HT-29 (cell line): ENCODE data around the gene ZNF665. TPM values are rescaled to one million over a fixed set of nuclear protein-coding genes. Genes with fewer than 3 reads are reported as not detected.
"Not testable (repeated sequence)": the region's sequence is repeated elsewhere in the genome, so short reads cannot be mapped to it uniquely, and the experiment has no call there.

Source experiments
- DNase-seq: peaks from one replicate; pipeline ENCODE4 v3.0.0-alpha.2; 2015; ENCODE audit warnings: low spot score
- total RNA-seq: library from RNA; depleted of rRNA; stranded (reverse); fragments of >200 nt; shearing (Covaris generic); gene quantifications from 2 replicates; pipeline ENCODE4 v1.2.3, GENCODE V29; 2014; rRNA removed

ZNF665 gene
- total RNA-seq, 1 experiment from 2014 or later = not detected

DNA sequence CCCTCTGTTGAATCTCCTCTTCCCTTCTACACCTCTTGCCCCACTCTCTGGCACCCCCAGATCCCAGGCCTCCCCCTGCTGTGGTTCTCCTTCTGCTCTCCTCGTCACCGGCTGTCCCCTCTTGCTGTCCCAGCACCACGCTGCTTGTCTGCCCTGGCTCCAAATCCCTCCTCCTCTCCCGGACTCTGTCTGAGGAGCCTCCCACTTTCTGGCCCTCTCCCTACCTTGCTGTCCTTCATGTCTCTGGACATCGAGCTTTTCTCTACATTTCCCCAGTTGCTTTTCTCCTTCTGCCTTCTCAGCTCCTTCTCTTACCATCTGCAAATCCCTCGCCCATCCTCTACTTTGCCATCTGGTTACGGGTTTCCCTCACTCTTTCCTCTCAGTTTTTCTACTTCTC lies 35.5 kb downstream of the ZNF665 start:
- no peak for DNase-seq

GRCh38 chr19:53156850-53157249 lies 36.3 kb downstream of the ZNF665 start:
- no peak for DNase-seq

DNA sequence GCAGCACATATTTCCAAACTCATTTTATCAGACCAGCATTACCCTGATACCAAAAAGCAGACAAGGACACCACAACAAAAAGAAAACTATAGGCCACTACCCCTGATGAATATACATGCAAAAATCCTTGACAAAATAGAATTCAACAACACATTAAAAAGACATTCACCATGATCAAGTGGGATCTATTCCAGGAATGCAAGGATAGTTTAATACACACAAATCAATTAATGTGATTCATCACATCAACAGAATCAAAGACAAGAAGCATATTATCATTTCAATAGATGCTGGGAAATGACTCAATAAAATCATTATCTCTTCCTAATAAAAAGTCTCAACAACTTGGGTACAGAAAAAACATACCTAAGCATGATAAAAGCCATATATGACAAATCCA lies 45.5 kb downstream of the ZNF665 start:
- no peak for DNase-seq

GRCh38 chr19:53140351-53140750 lies 52.8 kb downstream of the ZNF665 start:
- DNase-seq = no peak

DNA sequence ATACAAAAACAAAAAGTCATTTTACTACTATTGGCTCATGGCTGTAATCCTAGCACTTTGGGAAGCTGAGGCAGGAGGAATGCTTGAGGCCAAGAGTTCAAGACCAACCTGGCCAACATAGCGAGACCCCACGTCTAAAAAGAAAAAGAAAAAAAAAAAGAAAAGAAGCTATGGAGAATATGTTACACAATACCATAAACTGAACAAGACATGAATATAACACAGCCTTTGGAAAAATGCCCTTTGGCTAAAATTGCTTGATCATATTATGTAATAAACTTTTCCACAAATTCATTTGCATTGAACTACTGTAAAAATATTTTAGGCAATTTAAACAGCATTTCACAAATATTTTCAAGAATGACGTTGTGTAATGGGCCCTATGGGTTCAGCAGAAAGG lies 56.7 kb downstream of the ZNF665 start:
- no peak for DNase-seq

GRCh38 chr19:53132141-53132991 lies 60.8 kb downstream of the ZNF665 start, which contains the start of gene ZNF415:
Gene ZNF415, minus strand, starts transcription at chr19:53132910. Its CDS starts 10,234 bp downstream, at chr19:53122676.
- DNase-seq = no peak

- DNase-seq = no peak
Observed at GRCh38 chr19:53131727-53132126, 61.4 kb downstream of the ZNF665 start.

DNA sequence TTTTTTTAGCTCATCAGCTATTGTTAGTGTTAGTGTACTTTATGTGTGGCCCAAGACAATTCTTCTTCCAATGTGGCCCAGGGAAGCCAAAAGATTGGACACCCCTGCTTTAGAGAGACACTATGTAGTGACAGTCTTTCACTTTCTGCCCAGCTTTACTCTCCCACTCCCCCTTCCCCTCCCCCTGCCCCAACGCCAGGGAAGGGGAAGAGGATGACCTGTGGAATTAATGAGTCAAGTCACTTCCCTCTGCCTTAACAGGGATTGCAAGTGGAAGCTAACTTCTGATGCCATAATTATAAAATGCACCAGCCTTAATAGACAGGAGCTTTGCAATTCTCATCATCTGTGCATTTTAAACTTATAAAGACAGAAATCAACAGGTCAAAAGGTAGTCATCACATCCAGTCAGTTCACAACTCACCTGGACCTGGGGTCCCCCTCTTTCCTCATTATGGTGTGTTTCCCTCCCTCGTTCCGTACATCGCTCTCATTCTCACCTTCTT lies 62.0 kb downstream of the ZNF665 start:
- no peak for DNase-seq

GRCh38 chr19:53130506-53130905 lies 62.7 kb downstream of the ZNF665 start:
- DNase-seq = no peak

DNA sequence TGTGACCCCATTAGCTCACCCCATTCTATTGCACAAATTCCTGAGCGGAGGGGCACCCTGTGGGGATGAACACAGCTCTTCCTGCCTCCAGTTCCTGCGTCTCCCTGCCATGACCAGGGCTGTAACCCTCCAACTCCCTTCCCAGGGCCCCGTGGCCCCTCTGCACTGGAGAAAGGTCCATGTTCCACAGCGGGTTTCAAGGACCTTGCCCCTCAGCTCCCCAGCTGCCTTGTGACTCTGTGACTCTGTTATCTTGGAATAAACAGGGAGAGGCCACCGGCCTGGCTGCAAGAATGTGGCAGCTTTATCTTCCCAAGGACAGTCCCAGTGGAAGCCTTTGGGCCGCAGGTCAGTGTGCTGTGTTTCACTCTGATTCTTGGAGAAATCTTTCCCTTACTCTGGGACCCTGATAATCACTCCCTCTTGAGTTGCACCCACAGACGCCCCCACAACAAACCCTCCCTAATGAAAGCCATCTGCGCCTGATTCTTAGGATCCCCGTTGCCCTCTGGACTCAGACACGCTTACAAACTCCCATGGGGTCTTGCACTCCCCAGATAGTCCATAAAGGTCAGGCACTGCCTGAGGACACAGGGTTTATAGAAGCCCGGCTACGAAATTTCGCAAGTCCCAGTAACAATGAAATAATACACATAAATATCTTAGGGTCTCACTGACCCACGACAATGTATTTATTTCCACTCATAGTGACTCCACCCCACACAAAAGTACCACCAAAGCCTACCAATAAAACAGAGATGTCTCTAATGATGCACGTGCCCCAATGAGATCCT lies 66.2 kb downstream of the ZNF665 start:
- DNase-seq = not testable (repeated sequence)

DNA sequence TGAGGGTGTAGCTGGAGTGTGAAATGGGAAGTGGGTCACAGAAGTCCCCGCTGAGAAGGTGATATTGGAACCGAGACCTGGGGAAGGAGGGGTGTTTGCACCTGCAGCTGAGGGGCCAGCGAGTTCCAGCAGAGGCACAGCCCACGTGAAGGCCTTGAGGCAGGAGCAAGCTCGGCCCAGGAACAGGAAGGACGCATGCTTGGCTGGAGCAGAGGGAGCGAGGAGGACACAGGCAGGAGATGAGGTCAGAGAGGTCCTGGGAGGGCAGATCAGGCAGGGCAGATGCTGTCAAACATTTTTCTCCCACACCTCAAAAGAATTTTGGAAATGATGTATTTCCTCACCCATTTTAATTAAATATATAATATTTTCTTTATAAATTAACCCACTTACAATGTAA lies 69.8 kb downstream of the ZNF665 start:
- no peak for DNase-seq

Other genes starting within 250 kb of the ZNF665 start
- 8.9 and 12.3 TPM in 2 replicates for gene ZNF816, start 230.5 kb downstream of the ZNF665 start, total RNA-seq
- not detected in 2 replicates for gene ERVV-1, start 179.4 kb downstream of the ZNF665 start, total RNA-seq
- gene ERVV-2, start 148.6 kb downstream of the ZNF665 start, total RNA-seq = not detected in 2 replicates
- 8.5 and 14.9 TPM in 2 replicates for gene ZNF160, start 89.9 kb downstream of the ZNF665 start, total RNA-seq
- not detected in 2 replicates for gene ZNF415, start 60.4 kb downstream of the ZNF665 start, total RNA-seq
- gene ZNF347, start 34.3 kb downstream of the ZNF665 start, total RNA-seq = not detected in 2 replicates
- not detected in 2 replicates for gene ZNF677, start 61.5 kb upstream of the ZNF665 start, total RNA-seq
- not detected in 2 replicates for gene VN1R2, start 64.9 kb upstream of the ZNF665 start, total RNA-seq
- gene VN1R4, start 74.4 kb upstream of the ZNF665 start, total RNA-seq = not detected in 2 replicates
- 2.8 and 2.9 TPM in 2 replicates for gene ZNF845, start 140.4 kb upstream of the ZNF665 start, total RNA-seq
- gene ZNF525, start 172.3 kb upstream of the ZNF665 start, total RNA-seq = 3.4 and 3.9 TPM in 2 replicates
- gene ZNF765, start 201.8 kb upstream of the ZNF665 start, total RNA-seq = 5.6 and 6.2 TPM in 2 replicates
- 6.2 and 6.8 TPM in 2 replicates for gene ZNF761, start 238.6 kb upstream of the ZNF665 start, total RNA-seq